Mesenchymal stem cell (in vitro differentiated cells and primary cell): Measurements from ENCODE around the gene FRMD8.

Experiments
- DNase-seq: peaks from one replicate; pipeline ENCODE4 v3.0.0-alpha.2; 2013
- H2AFZ ChIP-seq: one replicate; pipeline ENCODE4 v1.6.1; 2013; ENCODE audit warnings: low read depth, mild to moderate bottlenecking, control low read depth, inconsistent platforms, low read length, moderate library complexity
- H2AK5ac ChIP-seq: 2 replicates; pipeline ENCODE4 v1.6.1; 2013; ENCODE audit warnings: low read length, moderate library complexity, mild to moderate bottlenecking, inconsistent platforms; ENCODE audit not compliant: severe bottlenecking
- H2BK120ac ChIP-seq: one replicate; pipeline ENCODE4 v1.6.1; 2013; ENCODE audit warnings: low read depth, mild to moderate bottlenecking, inconsistent platforms, low read length, moderate library complexity
- H2BK12ac ChIP-seq, 2 experiments: one replicate each; pipeline ENCODE4 v1.6.1; 2013; ENCODE audit warnings: inconsistent platforms in 2 of 2, low read length in 2 of 2, mild to moderate bottlenecking in 2 of 2, moderate library complexity in 2 of 2, control low read depth in 1 of 2
- H2BK15ac ChIP-seq: one replicate; pipeline ENCODE4 v1.6.1; 2013; ENCODE audit warnings: mild to moderate bottlenecking, low read depth, inconsistent platforms; ENCODE audit not compliant: poor library complexity, severe bottlenecking
- H2BK5ac ChIP-seq: 2 replicates; pipeline ENCODE4 v1.6.1; 2013; ENCODE audit warnings: low read depth, mild to moderate bottlenecking, low read length, control low read depth, inconsistent platforms; ENCODE audit not compliant: poor library complexity, severe bottlenecking
- H3K14ac ChIP-seq, 2 experiments: one replicate each; pipeline ENCODE4 v1.6.1; 2013; ENCODE audit warnings: inconsistent platforms in 2 of 2, low read length in 2 of 2, control low read depth in 1 of 2, mild to moderate bottlenecking in 1 of 2, moderate library complexity in 1 of 2
- H3K18ac ChIP-seq, 2 experiments: one replicate each; pipeline ENCODE4 v1.6.1; 2013; ENCODE audit warnings: inconsistent platforms in 2 of 2, low read length in 2 of 2, control low read depth in 1 of 2, low read depth in 1 of 2, mild to moderate bottlenecking in 1 of 2
- H3K23ac ChIP-seq, 2 experiments: one replicate each; pipeline ENCODE4 v1.6.1; 2013; ENCODE audit warnings: inconsistent platforms in 2 of 2, low read length in 2 of 2, mild to moderate bottlenecking in 2 of 2, moderate library complexity in 2 of 2, control low read depth in 1 of 2
- H3K27ac ChIP-seq: 2 replicates; pipeline ENCODE4 v1.5.1; 2013; ENCODE audit warnings: mild to moderate bottlenecking, moderate library complexity, low read length, control low read depth, inconsistent platforms; ENCODE audit not compliant: poor library complexity, severe bottlenecking
- H3K27me3 ChIP-seq, 2 experiments: 2 replicates each; pipeline versions ENCODE4 v1.6.1 to v1.7.0; 2013; ENCODE audit warnings: low read length in 2 of 2, mild to moderate bottlenecking in 2 of 2, moderate library complexity in 2 of 2, control low read depth in 1 of 2, inconsistent platforms in 1 of 2; ENCODE audit not compliant: control insufficient read depth in 1 of 2, insufficient read depth in 1 of 2
- H3K36me3 ChIP-seq, 2 experiments: 2 replicates each; pipeline versions ENCODE4 v1.6.1 to v1.7.0; 2013; ENCODE audit warnings: low read length in 2 of 2, control low read depth in 1 of 2, inconsistent platforms in 1 of 2, low read depth in 1 of 2, mild to moderate bottlenecking in 1 of 2; ENCODE audit not compliant: insufficient read depth in 2 of 2, control insufficient read depth in 1 of 2
- H3K4ac ChIP-seq, 2 experiments: one replicate each; pipeline ENCODE4 v1.6.1; 2013; ENCODE audit warnings: inconsistent platforms in 2 of 2, low read length in 2 of 2, mild to moderate bottlenecking in 2 of 2, moderate library complexity in 2 of 2, control low read depth in 1 of 2, low read depth in 1 of 2
- H3K4me1 ChIP-seq: 2 replicates; pipeline ENCODE4 v1.6.1; 2013; ENCODE audit warnings: low read depth, low read length, control low read depth; ENCODE audit not compliant: control insufficient read depth, insufficient read depth
- H3K4me2 ChIP-seq: 2 replicates; pipeline ENCODE4 v1.6.1; 2013; ENCODE audit warnings: low read length, mild to moderate bottlenecking, inconsistent platforms; ENCODE audit not compliant: poor library complexity, severe bottlenecking
- H3K4me3 ChIP-seq, 2 experiments: 2 replicates each; pipeline versions ENCODE4 v1.5.1 to v1.7.0; 2013; ENCODE audit warnings: low read length in 2 of 2, mild to moderate bottlenecking in 2 of 2, control low read depth in 1 of 2, low read depth in 1 of 2; ENCODE audit not compliant: insufficient read depth in 1 of 2
- H3K79me1 ChIP-seq: replicated peaks from 2 replicates; pipeline ENCODE4 v1.6.1; 2013; ENCODE audit warnings: mild to moderate bottlenecking, control low read depth, low read length, inconsistent platforms; ENCODE audit not compliant: poor library complexity, severe bottlenecking
- H3K9ac ChIP-seq: 2 replicates; pipeline ENCODE4 v1.7.0; 2013; ENCODE audit warnings: mild to moderate bottlenecking, low read length, moderate library complexity
- H3K9me3 ChIP-seq: 2 replicates; pipeline ENCODE4 v1.7.0; 2013; ENCODE audit warnings: mild to moderate bottlenecking, low read length; ENCODE audit not compliant: control insufficient read depth
- H4K8ac ChIP-seq: one replicate; pipeline ENCODE4 v1.6.1; 2013; ENCODE audit warnings: inconsistent platforms, mild to moderate bottlenecking, low read length, moderate library complexity
- H4K91ac ChIP-seq: one replicate; pipeline ENCODE4 v1.6.1; 2013; ENCODE audit warnings: mild to moderate bottlenecking, low read length, inconsistent platforms
- WGBS: methylation state at CpG from one replicate; pipeline ENCODE4 v1.1.7; 2013; ENCODE audit warnings: mixed read lengths; 5-methylcytosine and 5-hydroxymethylcytosine counted together

Gene FRMD8

GRCh38 chr11:65425971-65426838, 39.8 kb downstream of the FRMD8 start:
- 12% methylated on average over 5 of the region's 9 CpGs for WGBS
- no peaks in the 10 kb centered on the region for H3K79me1 ChIP-seq

DNA sequence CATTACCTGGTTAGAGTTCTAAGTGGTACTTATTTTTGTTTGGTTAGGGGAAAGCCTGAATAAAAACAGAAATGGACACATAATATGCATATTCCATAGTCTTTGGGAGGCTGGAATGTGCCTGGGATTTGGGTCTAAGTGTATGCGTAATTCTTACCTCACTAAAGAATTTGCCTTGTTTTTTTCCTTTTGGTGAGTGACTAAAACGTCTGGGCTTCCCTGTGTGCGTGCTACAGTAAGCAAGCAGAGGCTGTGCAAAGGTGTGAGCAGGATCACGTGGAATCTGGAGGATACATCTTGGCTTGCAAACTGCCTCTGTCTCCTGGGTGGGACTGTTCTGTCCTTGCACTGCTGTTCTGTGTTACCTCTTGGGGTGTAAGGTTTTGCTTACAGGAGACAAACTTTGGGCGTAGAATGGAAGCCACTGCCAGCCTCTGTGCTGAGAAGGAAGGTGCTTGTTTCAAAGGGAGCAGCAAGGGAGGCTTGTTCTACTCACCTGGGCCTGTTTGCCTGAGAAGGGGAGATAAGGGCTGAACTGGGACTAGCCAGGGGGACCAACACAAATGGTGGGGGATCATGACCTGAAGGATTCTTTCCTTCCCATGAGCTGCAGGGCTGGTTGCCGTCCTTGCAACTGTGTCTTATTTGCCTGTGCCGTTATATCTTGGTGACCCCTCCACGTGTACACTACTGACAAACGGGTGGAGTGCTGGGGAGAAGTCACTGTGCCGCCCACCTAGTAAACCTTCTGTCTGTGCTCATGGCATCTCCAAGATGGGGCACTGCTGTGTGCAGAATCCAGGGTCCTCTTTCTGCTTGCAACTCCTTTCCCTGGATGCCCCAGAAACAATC, 40.6 kb downstream of the FRMD8 start:
- DNase-seq: peak; percentile 88
- no peaks in the 10 kb centered on the region for H3K79me1 ChIP-seq

More at GRCh38 chr11:65425971-65426838, 39.8 kb downstream of the FRMD8 start:
- Histone ChIP-seq H3K36me3 (peaks cover 7 to 78% of the 10 kb centered on the region in 2 experiments), H2BK12ac (no peak overlapping the region), H4K91ac (no peak overlapping the region), H2AK5ac (no peak overlapping the region), H2BK120ac (no peak overlapping the region), H3K4me1 (peaks cover 3% of the 10 kb centered on the region), H3K18ac (no peak overlapping the region), H3K14ac (no peak overlapping the region), H3K27ac (peak overlapping the region; percentile 84), H3K27me3 (no peaks in the 10 kb centered on the region), H2BK5ac (no peak overlapping the region), H3K9ac (peak overlapping the region; percentile 99), H2AFZ (no peak overlapping the region), H3K4ac (no peak overlapping the region), H3K9me3 (no peaks in the 10 kb centered on the region), H4K8ac (no peak overlapping the region), H2BK15ac (no peak overlapping the region), H3K23ac (no peak overlapping the region), H3K4me2 (peak overlapping the region; percentile 25), H3K4me3 (peak overlapping the region; percentile 37 to 92)
- DNase-seq: peak; percentile 88

GRCh38 chr11:65427691-65428577, 41.5 kb downstream of the FRMD8 start:
- 82% methylated on average over 10 of the region's 11 CpGs for WGBS
- peak overlapping the region in 1 of 2 experiments; percentile 42 for H3K18ac ChIP-seq
- no peak overlapping the region for H2BK15ac ChIP-seq
- H3K9ac ChIP-seq: peak overlapping the region; percentile 99
- peak overlapping the region in 1 of 2 experiments; percentile 59 for H3K14ac ChIP-seq
- H3K79me1 ChIP-seq: no peaks in the 10 kb centered on the region
- no peaks in the 10 kb centered on the region for H3K27me3 ChIP-seq
- H3K4me3 ChIP-seq: peak overlapping the region; percentile 60 to 92
- peak overlapping the region; percentile 35 for H4K8ac ChIP-seq
- peak overlapping the region; percentile 25 for H3K4me2 ChIP-seq
- H2BK120ac ChIP-seq: no peak overlapping the region
- no peak overlapping the region for H2AK5ac ChIP-seq
- H3K23ac ChIP-seq: no peak overlapping the region
- H3K36me3 ChIP-seq: peaks cover 7 to 96% of the 10 kb centered on the region in 2 experiments
- H2BK12ac ChIP-seq: no peak overlapping the region
- no peak overlapping the region for H3K4ac ChIP-seq
- no peak overlapping the region for H2BK5ac ChIP-seq
- H3K4me1 ChIP-seq: peaks cover 2% of the 10 kb centered on the region
- H3K9me3 ChIP-seq: no peaks in the 10 kb centered on the region
- no peak overlapping the region for H2AFZ ChIP-seq
- no peak overlapping the region for H4K91ac ChIP-seq
- peak overlapping the region; percentile 84 for H3K27ac ChIP-seq
- peak; percentile 90 for DNase-seq

More for the DNA sequence above, 40.6 kb downstream of the FRMD8 start:
- Histone ChIP-seq H3K23ac (peak overlapping the region in 1 of 2 experiments; percentile 92), H3K4ac (peak overlapping the region in 1 of 2 experiments; percentile 24), H2BK15ac (no peak overlapping the region), H3K36me3 (peaks cover 7 to 87% of the 10 kb centered on the region in 2 experiments), H3K9me3 (no peaks in the 10 kb centered on the region), H2AK5ac (no peak overlapping the region), H3K27me3 (no peaks in the 10 kb centered on the region), H4K91ac (peak overlapping the region; percentile 4), H3K14ac (peak overlapping the region in 1 of 2 experiments; percentile 94), H2AFZ (no peak overlapping the region), H2BK5ac (no peak overlapping the region), H3K9ac (peak overlapping the region; percentile 99), H3K18ac (peak overlapping the region; percentile 34 to 73), H2BK120ac (no peak overlapping the region), H3K4me3 (peak overlapping the region; percentile 60 to 92), H3K27ac (peak overlapping the region; percentile 84), H3K4me1 (peaks cover 2% of the 10 kb centered on the region), H3K4me2 (peak overlapping the region; percentile 25), H2BK12ac (peak overlapping the region in 1 of 2 experiments; percentile 43), H4K8ac (no peak overlapping the region)
- WGBS: 45% methylated on average over 10 of the region's 10 CpGs
